Hindlimb muscle (tissue), 1 donor: ENCODE data around the gene TRMT11. TPM values are rescaled to one million over a fixed set of nuclear protein-coding genes. Genes with fewer than 3 reads are reported as not detected.
"Not testable (repeated sequence)": the region's sequence is repeated elsewhere in the genome, so short reads cannot be mapped to it uniquely, and the experiment has no call there.

Experiments
- DNase-seq: peaks from one replicate; pipeline ENCODE4 v3.0.0-alpha.2; 2013
- polyA plus RNA-seq: library from polyadenylated mRNA; unstranded; fragments of 120-200 nt; gene quantifications from one replicate; pipeline ENCODE4 v1.2.1, GENCODE V29; 2013; ENCODE audit not compliant: insufficient read length

The TRMT11 gene
- polyA plus RNA-seq: 13.4 TPM

DNA sequence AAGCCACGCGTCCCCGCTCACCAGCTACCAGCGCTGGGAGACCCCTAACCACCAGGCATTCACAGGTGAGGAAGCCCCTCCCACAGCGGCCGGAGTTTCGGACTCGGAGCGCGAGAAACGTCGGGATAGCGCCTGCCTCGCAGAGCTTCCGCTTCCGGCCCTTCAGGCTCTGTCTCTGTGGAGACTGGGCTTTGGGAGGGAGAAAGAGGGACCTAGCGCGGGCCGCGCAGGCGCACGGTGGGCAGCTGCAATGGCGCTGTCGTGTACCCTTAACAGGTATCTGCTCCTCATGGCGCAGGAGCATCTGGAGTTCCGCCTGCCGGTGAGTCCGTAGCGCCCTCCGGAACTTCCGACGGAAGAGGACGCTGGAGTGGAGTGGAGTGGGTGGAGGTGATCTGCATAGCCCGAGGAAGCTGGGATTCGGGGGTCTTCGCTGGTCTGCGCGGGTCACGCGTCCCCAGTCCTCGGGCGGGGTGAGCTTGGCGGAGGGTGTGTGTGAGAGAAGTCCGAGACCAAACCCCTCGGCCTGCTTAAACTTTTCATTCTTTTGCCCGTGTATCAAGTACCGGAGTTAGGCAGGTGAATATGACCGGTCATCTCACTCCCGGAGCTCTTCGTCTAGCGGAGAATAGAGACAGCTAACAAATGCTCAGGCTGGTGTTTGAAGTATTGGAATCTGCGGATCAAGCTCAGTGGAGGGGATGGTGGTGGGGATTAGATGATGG lies at the start of gene TRMT11:
TRMT11 (plus strand) TSS at position 240 of the 725 bp plus-strand sequence; CDS start at position 251, 11 bp downstream.
- DNase-seq: peak; percentile 89

DNA sequence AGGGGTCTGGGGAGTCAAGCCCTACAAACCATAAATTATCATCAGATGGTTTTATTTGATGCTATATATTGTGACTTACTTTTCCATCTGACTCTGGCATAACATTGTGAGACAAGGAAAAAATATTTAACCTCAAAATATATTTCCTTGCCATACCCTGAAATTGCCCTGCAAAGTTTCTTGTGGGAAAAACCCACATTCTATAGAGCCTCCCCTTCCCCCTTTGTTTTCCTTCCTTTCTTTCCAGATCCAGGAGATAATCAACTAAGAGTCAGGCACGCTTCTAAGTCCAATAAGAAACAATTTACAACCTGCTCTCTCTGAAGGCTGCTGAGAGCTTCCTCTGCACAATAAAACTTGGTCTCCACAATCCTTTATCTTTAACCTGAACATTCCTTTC lies 47.3 kb upstream of the TRMT11 start:
- DNase-seq: no peak

DNA sequence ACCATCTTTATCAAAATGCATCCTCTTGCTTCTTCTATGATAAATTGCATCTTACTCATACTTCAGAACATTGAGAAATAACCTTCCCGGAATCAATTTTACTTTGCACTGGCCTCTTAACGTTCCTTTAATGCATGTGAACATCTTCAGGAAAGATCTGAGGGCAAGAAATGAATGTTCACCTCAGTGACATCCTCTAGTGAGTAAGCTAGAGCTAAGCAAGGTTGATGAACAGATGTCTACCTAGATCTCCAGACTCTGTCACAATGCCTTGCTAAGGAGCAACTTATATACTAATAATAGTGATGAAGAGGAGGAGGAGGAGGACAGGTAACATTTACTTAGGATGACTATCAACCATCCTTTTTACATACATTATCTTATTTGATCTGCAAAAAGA lies 46.5 kb upstream of the TRMT11 start:
- DNase-seq: no peak

DNA sequence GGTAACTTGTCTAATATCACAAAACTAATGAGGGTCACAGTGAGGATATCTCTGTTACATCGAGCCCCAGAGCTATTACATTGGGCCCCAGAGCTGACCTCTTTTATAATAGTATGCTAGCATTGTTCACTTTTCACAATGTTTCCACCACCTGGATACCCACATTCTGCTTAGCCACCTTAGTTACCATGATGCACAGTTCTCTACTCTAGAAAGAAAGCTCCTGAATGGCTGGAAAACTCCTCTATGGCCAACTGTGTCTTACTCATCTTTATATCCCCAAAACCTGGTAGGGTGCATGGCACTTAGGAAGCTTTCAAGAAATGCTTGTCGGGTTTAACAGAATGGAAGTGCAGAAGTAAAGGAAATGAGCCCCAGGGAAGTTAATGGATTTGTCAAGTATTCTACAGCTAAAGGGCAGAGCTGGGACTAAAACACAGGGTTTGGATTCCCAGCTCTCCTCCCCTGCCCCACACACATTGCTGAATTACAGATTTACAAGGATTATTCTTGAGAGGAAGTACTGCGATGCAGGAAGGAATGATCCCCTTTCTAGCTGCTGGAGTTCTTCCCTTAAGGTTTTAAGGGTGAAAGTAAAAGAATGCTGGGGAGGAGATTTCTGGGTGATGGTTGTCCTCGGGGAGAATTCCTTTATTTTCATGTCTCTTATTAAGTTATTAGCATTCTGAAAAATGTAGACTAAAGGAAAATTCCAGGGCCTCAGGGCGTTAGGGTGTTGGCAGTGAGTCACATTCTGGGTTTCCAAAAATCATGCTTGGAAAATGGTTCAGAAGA lies 45.9 kb upstream of the TRMT11 start:
- no peak for DNase-seq

DNA sequence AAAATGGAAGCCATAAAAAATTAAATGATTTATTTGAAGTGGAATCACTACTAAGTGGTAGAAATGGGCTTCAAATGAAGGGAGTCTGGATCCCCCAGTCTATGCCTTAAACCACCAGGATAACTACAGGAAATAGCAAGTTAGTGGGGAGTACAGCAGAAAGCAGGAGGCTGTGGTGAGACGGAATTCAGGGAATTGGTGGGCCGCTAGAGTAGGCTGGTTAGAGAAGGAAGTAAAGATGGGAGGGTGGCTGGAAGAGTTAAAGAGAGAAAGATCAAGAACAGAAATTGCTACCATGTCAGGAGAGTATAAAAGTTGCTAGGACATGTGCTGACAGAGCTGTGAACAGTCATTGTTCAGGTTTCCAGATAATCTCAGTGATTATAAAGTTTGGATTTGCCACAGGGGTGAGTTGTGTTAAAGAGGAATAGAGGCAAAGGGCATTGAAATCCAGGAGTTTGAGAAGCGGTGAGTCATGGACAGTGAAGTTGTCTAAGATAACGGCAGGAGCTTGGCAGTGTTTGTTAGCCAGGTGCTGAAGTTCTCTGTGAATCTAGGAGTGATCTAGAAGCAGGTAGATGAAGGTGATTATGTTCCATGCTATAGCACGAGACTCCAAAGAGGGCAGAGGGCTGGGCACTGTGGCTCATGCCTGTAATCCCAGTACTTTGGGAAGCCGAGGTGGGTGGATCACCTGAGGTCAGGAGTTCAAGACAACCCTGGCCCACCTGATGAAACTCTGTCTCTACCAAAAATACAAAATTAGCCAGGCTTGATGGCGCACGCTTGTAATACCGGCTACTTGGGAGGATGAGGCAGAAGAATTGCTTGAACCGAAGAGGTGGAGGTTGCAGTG lies 43.4 kb upstream of the TRMT11 start:
- DNase-seq: no peak

DNA sequence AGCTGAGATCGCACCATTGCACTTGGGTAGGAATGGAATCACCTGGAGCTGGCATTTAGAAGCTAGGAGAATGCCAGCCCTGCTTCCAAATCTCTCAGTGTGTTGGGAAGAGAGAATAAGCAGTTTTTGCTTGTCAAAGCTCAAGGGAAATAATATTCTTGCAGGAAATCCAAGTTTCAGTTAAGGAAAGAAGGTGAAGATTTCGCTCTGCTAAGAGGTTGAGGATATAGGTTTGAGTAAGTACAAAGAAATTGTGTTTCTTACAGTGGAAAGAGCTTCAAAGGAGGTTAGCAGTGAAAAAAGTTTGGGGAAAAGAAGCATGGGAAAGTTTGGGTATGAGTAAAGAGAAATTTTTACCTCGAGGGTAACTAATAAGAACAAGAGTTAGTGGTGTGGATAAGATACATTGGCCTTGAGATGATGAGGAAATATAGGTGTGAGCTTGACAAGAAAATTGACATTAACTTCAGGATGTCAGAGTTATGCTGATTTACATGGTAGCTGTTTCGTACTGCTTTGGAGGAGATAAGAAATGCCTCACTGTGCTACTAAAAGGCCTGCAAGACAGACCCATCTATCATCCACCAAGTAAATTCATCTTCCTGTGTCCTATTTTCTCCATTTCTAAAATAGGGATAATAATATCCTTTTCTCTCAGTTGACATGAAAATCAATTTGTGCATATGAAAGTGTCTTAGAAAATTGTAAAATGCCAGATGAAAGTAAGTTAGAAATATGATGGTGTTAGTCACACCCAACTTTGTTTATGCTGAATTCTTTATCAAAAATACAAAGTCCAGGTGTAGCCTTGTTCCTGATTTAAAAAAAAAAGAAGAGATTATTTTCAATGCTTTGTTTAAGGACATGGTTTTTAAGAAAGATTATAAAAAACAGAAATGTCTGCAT lies 42.6 kb upstream of the TRMT11 start:
- DNase-seq: no peak

DNA sequence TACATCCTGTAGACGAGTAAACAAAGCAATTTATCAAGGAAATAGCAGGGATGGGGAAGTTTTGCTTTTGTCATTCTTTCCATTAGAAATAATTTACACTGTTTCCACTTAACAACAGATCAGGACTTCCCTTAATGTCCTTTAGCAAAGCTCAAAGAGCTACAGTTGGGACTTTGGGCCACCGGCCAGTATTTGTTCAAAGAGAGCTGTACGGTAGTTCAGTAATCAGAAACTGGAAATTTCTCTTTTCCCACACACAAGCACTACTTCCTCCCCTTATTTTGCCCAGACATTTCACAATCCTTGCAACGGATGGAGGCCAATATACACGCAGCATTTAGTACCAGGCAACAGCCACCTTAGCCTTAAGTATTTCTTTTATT lies 41.9 kb upstream of the TRMT11 start:
- DNase-seq: peak; percentile 19

DNA sequence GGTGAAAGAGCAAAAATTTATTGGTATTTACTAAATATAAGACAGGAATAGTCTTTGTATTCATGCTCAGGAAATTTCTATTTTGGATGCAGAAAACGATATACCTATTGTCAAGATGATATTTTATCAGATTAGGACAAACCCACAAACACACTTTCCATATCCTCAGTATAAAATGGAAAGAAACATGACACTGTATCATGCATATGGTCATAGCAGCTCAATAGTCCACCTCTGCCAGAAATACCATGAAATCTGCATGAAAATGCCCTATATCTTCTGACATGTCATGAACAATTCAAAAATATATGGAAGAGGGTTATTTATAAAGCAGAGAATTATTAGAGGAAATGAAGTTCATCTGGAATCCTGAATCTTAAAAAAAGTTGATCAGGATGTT lies 41.4 kb upstream of the TRMT11 start:
- DNase-seq: no peak

DNA sequence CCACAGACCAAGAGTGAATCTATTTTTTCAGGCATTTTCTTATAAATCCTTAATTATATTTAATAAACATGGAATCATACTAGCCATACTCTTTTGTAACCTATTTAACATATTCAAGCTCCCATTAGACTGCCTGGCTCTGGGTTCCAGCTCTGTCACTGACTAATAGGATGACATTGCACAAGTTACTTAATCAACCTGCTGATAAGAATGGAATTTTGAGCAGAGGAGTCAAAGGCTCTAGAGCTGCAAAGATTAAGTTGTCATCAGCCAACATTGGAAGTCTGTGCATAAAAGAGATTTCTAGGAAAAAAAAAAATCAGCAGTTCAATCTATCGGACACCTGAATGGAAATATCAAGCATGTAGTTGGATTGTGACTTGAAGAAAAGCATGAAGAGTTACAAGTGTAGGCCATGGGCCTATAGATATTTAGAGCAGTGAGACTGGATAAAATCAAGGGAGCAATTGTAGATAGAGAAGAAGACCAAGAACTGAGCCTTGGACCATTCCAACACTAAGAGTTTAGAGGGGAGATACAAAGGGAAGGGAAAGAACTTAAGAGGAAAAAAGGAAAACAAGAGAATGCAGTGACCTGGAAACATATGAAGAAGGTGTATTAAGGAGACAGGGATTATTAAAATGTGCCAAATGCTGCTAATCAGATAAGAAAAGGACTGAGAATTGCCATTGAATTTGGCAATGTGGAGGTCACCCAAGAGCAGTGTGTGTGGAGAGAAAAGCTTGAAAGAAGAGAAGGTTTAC lies 40.8 kb upstream of the TRMT11 start:
- DNase-seq: no peak

DNA sequence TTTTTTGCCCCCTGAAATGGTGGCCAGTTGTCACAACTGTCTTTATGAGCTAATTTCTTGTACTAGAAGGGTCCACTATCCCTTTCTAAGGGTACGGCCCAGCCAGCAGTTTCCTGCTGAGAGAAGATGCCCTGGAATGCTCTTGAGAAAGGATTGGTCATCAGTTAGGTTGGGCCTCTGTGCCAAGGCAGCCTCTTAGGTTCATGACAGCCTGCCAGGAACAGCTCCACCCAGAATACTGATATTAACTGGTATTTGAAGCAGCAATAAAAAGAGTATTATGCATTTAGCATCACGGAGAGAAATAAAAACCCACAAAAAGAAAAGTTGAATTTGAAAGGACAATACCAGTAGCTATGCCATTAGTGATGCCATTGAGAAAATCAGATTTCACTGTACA lies 38.7 kb upstream of the TRMT11 start:
- no peak for DNase-seq

DNA sequence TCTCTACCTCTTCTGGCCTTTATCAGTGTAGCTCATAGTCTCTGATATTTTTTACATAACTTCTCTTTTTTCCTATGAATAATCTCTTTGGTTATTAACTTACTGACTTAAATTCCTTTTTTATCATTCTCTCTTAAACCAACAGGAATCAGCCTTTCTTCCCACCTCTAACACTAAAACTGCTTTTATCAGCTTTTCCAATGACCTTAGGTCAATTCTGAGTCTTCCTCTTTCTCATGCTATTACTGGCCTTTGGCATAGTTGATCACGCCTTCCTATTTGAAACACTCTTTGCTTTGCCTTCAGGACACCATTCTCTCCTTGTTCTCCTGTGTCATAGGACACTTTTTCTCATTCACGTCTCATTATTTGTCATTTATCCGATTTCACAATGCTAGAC lies 37.9 kb upstream of the TRMT11 start:
- DNase-seq: no peak

DNA sequence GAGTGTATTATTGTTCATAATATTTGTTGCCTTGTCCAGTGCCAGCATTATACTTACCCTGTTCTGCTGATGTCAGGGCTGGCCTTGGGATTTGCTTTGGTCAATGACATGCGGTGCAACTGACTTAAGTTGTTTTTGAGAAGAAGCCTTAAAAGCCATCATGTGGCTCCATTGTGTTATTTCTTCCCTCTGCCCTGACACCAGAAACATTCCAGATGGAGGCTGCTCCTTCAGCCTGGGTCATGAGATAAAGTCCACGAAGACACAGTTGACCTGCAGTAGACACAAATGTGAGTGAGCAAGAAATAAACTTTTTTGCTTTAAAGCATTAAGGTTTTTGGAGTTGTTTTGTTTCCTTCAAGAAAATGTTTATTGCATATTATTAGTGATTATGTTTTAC lies 37.3 kb upstream of the TRMT11 start:
- no peak for DNase-seq

DNA sequence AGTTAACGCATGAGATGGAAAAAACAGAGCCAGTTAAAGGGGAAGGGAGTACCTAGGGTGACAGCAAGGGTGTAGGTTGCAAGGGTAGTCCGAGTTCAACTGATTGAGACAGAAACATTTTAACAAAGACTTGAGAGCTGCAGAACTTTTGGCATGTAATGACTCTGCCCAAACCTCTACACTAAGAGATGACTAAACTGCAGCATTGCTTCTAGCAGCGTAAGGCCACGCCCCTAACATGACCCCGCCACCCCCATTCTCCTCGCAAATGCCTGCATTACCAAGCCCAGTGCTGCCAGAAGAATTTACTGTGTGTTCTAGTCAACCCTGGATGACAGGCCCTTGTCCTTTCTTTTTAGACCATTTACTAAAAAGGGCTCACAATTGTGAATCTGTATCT lies 36.0 kb upstream of the TRMT11 start:
- no peak for DNase-seq

DNA sequence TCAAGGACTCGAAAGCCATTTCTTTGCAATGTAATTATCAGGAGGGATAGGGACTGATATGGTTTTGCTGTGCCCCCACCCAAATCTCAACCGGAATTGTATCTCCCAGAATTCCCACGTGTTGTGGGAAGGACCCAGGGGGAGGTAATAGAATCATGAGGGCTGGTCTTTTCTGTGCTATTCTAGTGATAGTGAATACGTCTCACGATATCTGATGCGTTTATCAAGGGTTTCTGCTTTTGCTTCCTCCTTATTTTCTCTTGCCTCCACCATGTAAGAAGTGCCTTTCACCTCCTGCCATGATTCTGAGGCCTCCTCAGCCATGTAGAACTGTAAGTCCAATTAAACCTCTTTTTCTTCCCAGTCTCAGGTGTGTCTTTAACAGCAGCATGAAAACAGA lies 35.6 kb upstream of the TRMT11 start:
- DNase-seq: not testable (repeated sequence)

DNA sequence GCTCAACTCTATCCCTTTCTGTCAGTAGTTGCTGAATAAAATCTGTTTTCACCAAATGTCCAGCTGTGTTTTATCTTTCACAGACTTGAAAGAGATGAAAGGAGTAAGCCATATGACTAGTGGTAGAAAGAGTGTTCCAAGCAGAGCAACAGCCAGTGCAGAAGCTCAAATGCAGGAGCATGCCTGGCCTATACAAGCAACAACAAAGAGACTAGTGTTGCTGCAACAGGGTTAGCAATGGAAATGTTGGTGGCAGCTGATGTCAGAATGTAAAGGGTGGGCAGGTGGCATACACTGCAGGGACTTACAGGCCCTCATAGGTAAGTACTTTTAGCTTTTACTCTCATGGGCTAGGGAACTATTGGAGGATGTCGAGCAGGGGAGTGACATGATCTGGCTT lies 35.0 kb upstream of the TRMT11 start:
- DNase-seq: no peak

DNA sequence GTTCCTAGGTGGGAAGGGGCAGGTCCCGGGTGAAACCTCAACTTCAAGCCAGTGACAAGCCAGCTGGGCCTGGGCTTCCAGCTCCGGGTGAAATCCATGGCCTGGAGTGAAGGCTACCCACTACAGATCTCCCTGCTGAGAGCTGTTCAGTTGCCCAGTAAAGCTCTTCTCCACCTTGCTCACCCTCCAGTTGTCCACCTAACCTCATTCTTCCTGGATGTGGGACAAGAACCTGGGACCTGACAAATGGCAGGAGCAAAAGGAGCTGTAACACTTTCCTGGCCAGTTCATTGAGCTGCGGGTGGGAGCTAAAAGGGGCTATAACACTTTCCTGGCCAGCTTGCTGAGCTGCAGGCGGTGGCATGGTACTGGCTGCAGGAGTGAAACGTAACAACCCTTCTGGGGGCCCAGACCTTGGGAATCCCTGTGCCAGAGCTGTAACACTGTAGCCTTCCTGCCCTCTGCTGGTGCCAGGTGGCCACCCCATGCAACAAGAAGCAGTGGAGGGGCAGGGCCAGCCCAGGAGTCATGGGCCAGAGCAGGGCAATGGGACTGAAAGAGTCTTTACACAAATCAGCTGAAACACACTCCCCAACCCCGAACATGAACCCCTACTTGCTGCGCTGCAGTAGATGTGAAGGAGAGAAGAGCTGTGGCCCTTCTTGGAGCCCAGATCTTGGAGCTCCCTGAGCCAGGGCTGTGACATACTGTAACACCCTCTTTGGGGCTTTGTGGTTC lies 33.4 kb upstream of the TRMT11 start:
- no peak for DNase-seq

DNA sequence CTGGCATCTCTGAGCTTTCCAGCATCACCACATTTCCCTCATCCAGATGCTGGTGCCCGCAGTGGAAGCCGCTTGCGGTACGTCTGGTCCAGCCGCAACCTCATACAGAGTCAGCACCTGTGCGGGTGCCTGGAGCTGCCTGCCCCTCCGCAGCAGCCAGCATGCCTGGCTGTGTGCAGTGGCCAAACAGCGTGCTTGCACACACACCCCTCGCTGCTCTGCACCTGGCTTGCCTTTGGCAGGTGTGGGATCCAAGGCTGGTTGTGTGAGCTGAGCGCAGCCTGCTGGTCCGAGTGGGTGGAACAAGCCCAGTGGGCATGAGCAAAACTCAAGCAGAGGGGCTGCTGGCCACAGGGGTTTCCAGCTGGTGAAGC lies 32.9 kb upstream of the TRMT11 start:
- DNase-seq: no peak

DNA sequence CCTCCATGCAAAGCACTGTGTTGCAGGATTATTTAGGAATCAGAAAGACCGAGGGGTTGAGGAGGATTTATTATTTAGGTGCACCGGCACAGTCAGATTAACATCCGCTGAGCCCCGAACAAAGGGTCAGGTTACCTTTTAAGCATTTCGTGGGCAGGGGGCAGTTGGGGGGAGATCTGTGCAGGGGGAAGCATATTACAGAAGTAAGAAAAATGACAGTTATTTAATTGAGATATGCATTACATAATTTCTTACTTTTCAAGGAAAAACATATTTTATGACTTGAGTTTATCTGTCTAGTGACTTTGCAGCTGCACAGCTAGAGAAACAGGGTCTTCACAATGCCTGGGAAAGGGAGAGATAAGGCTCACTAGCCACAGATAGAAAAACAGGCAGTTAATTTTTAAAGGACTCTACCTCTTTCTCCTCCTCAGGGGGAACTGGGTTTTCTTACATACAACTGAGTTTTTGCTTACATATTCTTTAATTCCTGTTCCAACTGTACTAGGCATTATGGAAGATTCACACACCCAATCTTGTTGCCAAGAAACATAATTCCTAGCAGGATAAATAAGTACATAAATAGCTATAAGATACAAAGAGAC lies 31.5 kb upstream of the TRMT11 start:
- DNase-seq: no peak

DNA sequence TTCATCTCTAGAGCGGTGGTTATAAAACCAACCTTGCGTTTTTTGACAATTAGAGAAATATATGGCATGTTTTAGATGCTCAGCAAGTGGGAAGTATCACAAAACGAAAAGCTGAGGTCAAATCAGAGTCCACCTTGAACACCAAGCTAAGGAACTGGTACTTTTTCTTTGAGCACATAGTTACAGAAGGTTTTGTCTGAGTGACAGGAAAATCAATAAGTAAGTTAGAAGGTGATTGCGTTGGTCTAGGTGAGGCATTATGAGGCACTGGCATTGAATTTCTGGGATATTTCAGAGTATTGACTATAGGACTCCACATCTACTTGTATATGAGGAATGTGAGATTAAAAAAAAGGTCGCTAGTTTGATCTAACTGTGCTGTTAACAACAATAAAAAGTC lies 30.4 kb upstream of the TRMT11 start:
- no peak for DNase-seq
